Endothelial cell (in vitro differentiated cells): ENCODE results near the gene MYLK3. TPM values are rescaled to one million over a fixed set of nuclear protein-coding genes. Genes with fewer than 3 reads are reported as not detected.

Source experiments
- DNase-seq: peaks from one replicate; pipeline ENCODE4 v3.0.0; 2021; ENCODE audit warnings: low spot score
- H3K27ac Mint-ChIP-seq: one replicate; pipeline ENCODE4 v1.8.0; 2021; ENCODE audit warnings: mixed read lengths, inconsistent platforms; ENCODE audit not compliant: unreplicated experiment
- H3K27me3 Mint-ChIP-seq: one replicate; pipeline ENCODE4 v1.8.0; 2021; ENCODE audit warnings: mild to moderate bottlenecking, moderate library complexity, mixed read lengths, inconsistent platforms; ENCODE audit not compliant: unreplicated experiment
- H3K36me3 Mint-ChIP-seq: one replicate; pipeline ENCODE4 v1.8.0; 2021; ENCODE audit warnings: mild to moderate bottlenecking, low read depth, mixed read lengths, inconsistent platforms; ENCODE audit not compliant: unreplicated experiment
- H3K4me1 Mint-ChIP-seq: one replicate; pipeline ENCODE4 v1.8.0; 2021; ENCODE audit warnings: mild to moderate bottlenecking, mixed read lengths, inconsistent platforms; ENCODE audit not compliant: unreplicated experiment
- H3K4me3 Mint-ChIP-seq: one replicate; pipeline ENCODE4 v1.8.0; 2021; ENCODE audit warnings: mild to moderate bottlenecking, mixed read lengths, inconsistent platforms; ENCODE audit not compliant: unreplicated experiment
- H3K9me3 Mint-ChIP-seq: one replicate; pipeline ENCODE4 v1.8.0; 2021; ENCODE audit warnings: mixed read lengths, inconsistent platforms; ENCODE audit not compliant: unreplicated experiment
- total RNA-seq: library from RNA; stranded (reverse); fragmentation: NEBNext Ultra II Directional; extraction: Animal tissue kit (Norgen Biotek cat#: 25700); gene quantifications from one replicate; pipeline ENCODE4 v1.2.1, GENCODE V29; 2021; ENCODE audit not compliant: unreplicated experiment
- TF ChIP-seq, protein P1 (sequence below): fragments of 200-600 bp; sonication (generic); IDR thresholded peaks from one replicate; pipeline ENCODE4 v1.5.0; 2021; ENCODE audit warnings: antibody characterized with exemption; ENCODE audit not compliant: unreplicated experiment

MYLK3 gene
- total RNA-seq, 1 donor from 2014 or later = 0.95 TPM

GRCh38 chr16:46775214-46775613 is 27.1 kb upstream of the MYLK3 start:
- Mint-ChIP-seq H3K36me3 (peaks cover 6% of the 10 kb centered on the region), H3K27me3 (no peaks in the 10 kb centered on the region), H3K4me3 (no peak overlapping the region), H3K4me1 (peaks cover 7% of the 10 kb centered on the region), H3K9me3 (no peaks in the 10 kb centered on the region), H3K27ac (no peak overlapping the region)
- no peak for DNase-seq
- TF ChIP-seq, protein P1, sequence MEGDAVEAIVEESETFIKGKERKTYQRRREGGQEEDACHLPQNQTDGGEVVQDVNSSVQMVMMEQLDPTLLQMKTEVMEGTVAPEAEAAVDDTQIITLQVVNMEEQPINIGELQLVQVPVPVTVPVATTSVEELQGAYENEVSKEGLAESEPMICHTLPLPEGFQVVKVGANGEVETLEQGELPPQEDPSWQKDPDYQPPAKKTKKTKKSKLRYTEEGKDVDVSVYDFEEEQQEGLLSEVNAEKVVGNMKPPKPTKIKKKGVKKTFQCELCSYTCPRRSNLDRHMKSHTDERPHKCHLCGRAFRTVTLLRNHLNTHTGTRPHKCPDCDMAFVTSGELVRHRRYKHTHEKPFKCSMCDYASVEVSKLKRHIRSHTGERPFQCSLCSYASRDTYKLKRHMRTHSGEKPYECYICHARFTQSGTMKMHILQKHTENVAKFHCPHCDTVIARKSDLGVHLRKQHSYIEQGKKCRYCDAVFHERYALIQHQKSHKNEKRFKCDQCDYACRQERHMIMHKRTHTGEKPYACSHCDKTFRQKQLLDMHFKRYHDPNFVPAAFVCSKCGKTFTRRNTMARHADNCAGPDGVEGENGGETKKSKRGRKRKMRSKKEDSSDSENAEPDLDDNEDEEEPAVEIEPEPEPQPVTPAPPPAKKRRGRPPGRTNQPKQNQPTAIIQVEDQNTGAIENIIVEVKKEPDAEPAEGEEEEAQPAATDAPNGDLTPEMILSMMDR = no peak

DNA sequence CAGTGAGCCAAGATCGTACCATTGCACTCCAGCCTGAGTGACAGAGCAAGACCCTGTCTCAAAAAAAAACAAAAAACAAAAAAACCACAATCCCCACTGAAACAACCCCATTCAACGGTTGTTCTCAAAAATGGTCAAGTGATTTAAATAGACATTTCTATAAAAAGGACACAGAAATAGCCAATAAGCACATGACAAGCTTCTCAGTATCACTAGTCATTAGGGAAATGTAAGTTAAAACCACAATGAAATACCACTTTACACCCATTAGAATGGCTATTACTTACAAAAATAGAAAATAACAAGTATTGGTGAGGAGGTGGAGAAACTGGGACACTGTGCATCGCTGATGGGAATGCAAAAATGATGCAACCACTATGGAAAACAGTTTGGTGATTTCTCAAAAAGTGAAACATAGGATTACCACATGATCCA is 26.6 kb upstream of the MYLK3 start:
- no peak overlapping the region for H3K4me3 Mint-ChIP-seq

DNA sequence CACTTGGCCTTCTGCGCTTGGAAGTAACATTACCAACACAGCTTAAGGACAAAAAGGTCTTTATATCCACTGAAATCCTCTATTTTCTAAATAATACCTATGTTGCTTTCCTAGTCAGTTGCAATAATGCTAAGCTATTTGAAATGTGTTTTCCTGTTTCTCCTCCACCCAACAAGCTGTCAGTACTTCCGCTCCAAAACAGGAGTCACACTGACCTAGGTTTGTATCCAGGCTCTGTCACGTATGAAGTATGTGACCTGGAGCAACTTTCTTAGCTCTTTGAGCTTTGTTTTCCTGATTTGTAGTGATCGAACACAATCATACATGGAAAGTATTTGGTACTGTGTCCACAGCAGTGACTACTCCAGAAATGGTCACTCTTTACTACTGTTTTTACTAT is 24.3 kb upstream of the MYLK3 start:
- TF ChIP-seq, protein P1 = no peak
- Mint-ChIP-seq H3K9me3 (no peaks in the 10 kb centered on the region), H3K4me3 (no peak overlapping the region), H3K27me3 (no peaks in the 10 kb centered on the region), H3K27ac (no peak overlapping the region), H3K36me3 (peaks cover 11% of the 10 kb centered on the region), H3K4me1 (peaks cover 7% of the 10 kb centered on the region)
- no peak for DNase-seq

More for the DNA sequence above, 26.6 kb upstream of the MYLK3 start:
- Mint-ChIP-seq H3K36me3 (peaks cover 6% of the 10 kb centered on the region), H3K4me1 (peaks cover 7% of the 10 kb centered on the region), H3K9me3 (no peaks in the 10 kb centered on the region), H3K27ac (no peak overlapping the region), H3K27me3 (no peaks in the 10 kb centered on the region)
- TF ChIP-seq, protein P1 = no peak
- no peak for DNase-seq

DNA sequence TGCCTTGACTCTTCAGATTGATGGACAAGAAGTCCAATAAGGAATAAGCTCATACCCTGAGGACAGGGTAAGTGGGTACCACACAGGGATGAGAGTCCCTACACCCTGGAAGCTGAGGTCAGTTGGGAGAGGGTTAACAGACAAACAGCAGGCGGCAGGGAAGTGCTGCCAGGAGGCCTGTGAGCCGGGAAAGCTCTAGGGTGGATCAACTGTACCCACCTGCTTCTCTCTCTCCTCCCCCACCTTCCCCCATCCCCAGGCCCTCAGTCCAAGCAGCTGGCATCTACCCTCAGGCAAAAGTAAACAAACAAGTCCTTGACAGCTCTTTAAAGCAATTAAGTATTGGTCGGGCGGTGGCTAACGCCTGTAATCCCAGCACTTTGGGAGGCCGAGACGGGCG is 20.7 kb upstream of the MYLK3 start:
- peaks cover 1% of the 10 kb centered on the region for H3K27me3 Mint-ChIP-seq
- peaks cover 5% of the 10 kb centered on the region for H3K36me3 Mint-ChIP-seq

DNA sequence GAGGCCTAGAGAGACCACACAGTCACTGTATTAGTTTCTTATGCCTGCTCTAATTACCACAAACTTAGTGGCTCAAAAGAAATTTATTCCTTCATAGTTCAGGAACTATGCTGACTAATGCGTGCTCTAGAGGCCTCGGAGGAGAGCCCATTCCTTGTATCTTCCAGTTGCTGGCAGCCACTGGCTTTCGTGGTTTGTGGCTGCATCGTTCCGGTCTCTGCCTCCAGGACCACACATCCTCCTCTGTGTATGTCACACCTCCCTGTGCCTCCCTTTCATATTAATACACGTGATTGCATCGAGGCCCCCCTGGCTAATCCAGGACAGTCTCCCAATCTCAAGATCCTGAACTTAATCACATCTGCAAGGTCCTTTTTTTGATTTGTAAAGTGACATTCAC is 16.9 kb upstream of the MYLK3 start:
- no peak for DNase-seq
- TF ChIP-seq, protein P1 = no peak
- H3K9me3 Mint-ChIP-seq = peaks cover 5% of the 10 kb centered on the region
- peaks cover 5% of the 10 kb centered on the region for H3K36me3 Mint-ChIP-seq
- H3K27me3 Mint-ChIP-seq = peaks cover 1% of the 10 kb centered on the region
- no peak overlapping the region for H3K4me3 Mint-ChIP-seq
- no peak overlapping the region for H3K27ac Mint-ChIP-seq
- H3K4me1 Mint-ChIP-seq = no peaks in the 10 kb centered on the region

More for the DNA sequence above, 20.7 kb upstream of the MYLK3 start:
- no peak for DNase-seq
- Mint-ChIP-seq H3K4me1 (peaks cover 4% of the 10 kb centered on the region), H3K4me3 (no peak overlapping the region), H3K27ac (no peak overlapping the region), H3K9me3 (no peaks in the 10 kb centered on the region)
- TF ChIP-seq, protein P1 = no peak
